Skeletal muscle tissue (tissue), 4 donors: ENCODE measurements around the gene MRPS12. TPM values are rescaled to one million over a fixed set of nuclear protein-coding genes. Genes with fewer than 3 reads are reported as not detected.
"Not testable (repeated sequence)": the region's sequence is repeated elsewhere in the genome, so short reads cannot be mapped to it uniquely, and the experiment has no call there.

Experiments used
- H3K27ac ChIP-seq: one replicate; pipeline ENCODE4 v1.7.0; 2013; ENCODE audit warnings: mild to moderate bottlenecking, low read depth, low read length, inconsistent platforms
- H3K27me3 ChIP-seq, 3 donors: one replicate each; pipeline ENCODE4 v1.7.0; 2013; ENCODE audit warnings: low read length in 3 of 3; ENCODE audit not compliant: control insufficient read depth in 3 of 3, insufficient read depth in 3 of 3
- H3K36me3 ChIP-seq, 3 donors: one replicate each; pipeline ENCODE4 v1.7.0; 2013; ENCODE audit warnings: low read length in 3 of 3; ENCODE audit not compliant: control insufficient read depth in 3 of 3, insufficient read depth in 3 of 3
- H3K4me1 ChIP-seq, 3 donors: one replicate each; pipeline ENCODE4 v1.7.0; 2013; ENCODE audit warnings: low read length in 3 of 3, mild to moderate bottlenecking in 3 of 3; ENCODE audit not compliant: control insufficient read depth in 3 of 3, insufficient read depth in 3 of 3
- H3K4me3 ChIP-seq, 3 donors: one replicate each; pipeline ENCODE4 v1.7.0; 2013; ENCODE audit warnings: low read length in 3 of 3
- H3K9ac ChIP-seq, 3 donors: one replicate each; pipeline ENCODE4 v1.7.0; 2013; ENCODE audit warnings: low read length in 3 of 3, mild to moderate bottlenecking in 3 of 3, moderate library complexity in 2 of 3, low read depth in 1 of 3
- H3K9me3 ChIP-seq, 3 donors: one replicate each; pipeline ENCODE4 v1.7.0; 2013; ENCODE audit warnings: low read length in 3 of 3; ENCODE audit not compliant: control insufficient read depth in 3 of 3
- total RNA-seq: library from RNA; depleted of rRNA; stranded (reverse); fragments of >200 nt; gene quantifications from one replicate; pipeline ENCODE4 v1.2.3, GENCODE V29; 2014
- donor health status: Osteomylitis.

The MRPS12 gene
- total RNA-seq, 1 donor from 2014 or later = 21.9 TPM

DNA sequence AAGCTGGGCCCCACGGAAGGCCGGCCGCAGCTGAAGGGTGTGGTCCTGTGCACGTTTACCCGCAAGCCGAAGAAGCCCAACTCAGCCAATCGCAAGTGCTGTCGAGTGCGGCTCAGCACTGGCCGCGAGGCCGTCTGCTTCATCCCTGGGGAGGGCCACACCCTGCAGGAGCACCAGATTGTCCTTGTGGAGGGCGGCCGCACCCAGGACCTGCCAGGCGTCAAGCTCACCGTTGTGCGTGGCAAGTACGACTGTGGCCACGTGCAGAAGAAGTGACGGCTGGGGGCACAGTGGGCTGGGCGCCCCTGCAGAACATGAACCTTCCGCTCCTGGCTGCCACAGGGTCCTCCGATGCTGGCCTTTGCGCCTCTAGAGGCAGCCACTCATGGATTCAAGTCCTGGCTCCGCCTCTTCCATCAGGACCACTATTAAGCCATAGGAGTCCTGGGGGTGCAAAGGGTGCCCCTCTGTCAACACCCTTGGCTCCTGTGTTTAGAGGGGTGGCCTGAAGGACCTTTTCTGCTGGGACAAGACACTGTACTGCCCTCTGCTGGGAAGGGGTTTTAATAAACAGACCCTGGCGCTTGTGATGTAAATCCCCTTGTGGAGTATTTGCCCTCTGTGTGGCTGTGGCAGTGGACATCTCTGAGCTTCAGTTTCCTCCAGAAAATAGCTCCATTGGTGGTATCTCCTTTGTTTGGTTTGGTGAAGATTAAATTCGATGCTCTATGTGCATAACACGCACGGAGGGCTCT, 1.9 kb downstream of the MRPS12 start:
- H3K36me3 ChIP-seq = peaks cover 9 to 19% (median 12%) of the 10 kb centered on the region in 3 donors
- H3K27ac ChIP-seq = no peak overlapping the region
- H3K4me3 ChIP-seq = no peak overlapping the region
- H3K4me1 ChIP-seq = peaks cover 10 to 25% (median 20%) of the 10 kb centered on the region in 3 donors
- no peaks in the 10 kb centered on the region for H3K9me3 ChIP-seq
- no peaks in the 10 kb centered on the region for H3K27me3 ChIP-seq
- H3K9ac ChIP-seq = peak overlapping the region in 1 of 3 donors; percentile 33

DNA sequence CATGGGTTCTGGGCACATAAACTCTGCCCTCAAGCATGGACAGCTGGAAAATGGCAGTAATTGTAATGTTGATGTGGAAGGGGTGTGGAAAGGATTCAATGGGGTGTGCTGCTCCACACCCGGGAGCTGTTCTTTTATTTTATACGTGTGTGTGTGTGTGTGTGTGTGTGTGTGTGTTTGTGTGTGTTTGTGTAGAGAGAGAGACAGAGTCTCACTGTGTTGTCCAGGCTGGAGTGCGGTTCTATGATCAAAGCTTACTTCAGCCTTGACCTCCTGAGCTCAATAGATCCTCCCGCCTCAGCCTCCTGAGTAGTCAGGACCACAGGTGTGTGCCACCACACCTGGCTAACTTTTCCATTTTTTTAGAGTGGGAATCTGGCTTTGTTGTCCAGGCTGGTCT, 2.8 kb downstream of the MRPS12 start:
- Histone ChIP-seq H3K27ac (no peak overlapping the region), H3K9ac (no peak overlapping the region), H3K36me3 (peaks cover 9 to 19% (median 12%) of the 10 kb centered on the region in 3 donors), H3K27me3 (no peaks in the 10 kb centered on the region), H3K4me1 (peaks cover 10 to 25% (median 20%) of the 10 kb centered on the region in 3 donors), H3K4me3 (no peak overlapping the region), H3K9me3 (no peaks in the 10 kb centered on the region)

DNA sequence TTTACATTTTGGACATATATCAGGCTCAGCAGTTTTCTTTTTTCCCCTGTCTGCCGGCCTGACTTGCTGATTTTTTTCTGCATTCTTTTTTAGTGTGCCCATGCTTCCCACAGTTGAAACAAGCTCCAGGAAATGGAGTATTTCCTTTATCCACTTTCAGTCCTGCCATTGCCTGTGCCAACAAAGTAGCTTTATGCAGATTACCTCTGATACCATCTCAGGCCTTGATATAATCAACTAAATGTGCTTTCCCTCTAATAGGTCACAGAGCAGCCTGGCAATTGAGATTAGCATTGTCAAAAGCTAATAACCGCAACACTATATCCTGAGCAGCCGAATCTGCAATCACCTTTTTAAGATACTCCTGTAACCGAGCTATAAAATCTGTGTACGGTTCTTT, 9.2 kb downstream of the MRPS12 start:
- H3K36me3 ChIP-seq = no peaks in the 10 kb centered on the region
- no peaks in the 10 kb centered on the region for H3K27me3 ChIP-seq
- no peaks in the 10 kb centered on the region for H3K4me1 ChIP-seq
- no peaks in the 10 kb centered on the region for H3K9me3 ChIP-seq
- H3K4me3 ChIP-seq = no peak overlapping the region
- no peak overlapping the region for H3K9ac ChIP-seq
- H3K27ac ChIP-seq = no peak overlapping the region

DNA sequence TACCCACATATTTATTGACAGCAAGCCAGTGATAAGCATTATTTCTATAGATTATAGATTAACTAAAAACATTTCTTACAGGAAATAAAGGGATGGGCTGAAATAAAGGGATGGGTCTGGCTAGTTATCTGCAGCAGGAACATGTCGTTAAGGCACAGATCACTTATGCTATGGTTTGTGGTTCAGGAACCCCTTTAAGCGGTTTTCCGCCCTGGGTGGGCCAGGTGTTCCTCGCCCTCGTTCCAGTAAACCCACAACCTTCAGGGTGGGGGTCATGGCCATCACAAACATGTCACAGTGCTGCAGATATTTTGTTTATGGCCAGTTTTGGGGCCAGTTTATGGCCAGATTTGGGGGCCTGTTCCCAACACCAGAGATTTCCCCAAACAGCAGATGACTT, 10.7 kb downstream of the MRPS12 start:
- H3K36me3 ChIP-seq, H3K9ac ChIP-seq, H3K27me3 ChIP-seq: not testable (repeated sequence)

DNA sequence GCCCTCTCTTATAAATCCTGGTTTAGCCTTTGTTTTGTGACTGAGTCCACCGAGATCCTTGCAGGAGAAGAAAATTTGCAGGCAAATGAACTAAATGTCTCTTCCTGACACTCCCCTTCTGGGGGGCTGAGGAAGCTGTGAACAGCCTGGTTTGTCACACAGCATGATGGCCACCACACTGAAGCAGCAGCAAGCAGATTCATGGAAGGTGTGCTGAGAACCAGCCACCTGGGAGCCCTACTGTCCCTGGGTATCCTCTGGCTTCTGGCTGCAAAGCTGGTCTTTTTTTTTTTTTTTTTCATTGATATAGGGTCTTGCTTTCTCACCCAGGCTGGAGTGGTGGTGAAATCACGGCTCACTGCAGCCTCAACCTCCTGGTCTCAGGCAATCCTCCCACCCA, 11.2 kb downstream of the MRPS12 start:
- Histone ChIP-seq H3K4me1 (no peaks in the 10 kb centered on the region), H3K27ac (no peak overlapping the region), H3K9me3 (no peaks in the 10 kb centered on the region), H3K9ac (no peak overlapping the region), H3K4me3 (no peak overlapping the region), H3K27me3 (no peaks in the 10 kb centered on the region), H3K36me3 (peaks cover 0 to 6% (median 2%) of the 10 kb centered on the region in 3 donors)

More for the DNA sequence above, 10.7 kb downstream of the MRPS12 start:
- H3K9me3 ChIP-seq, H3K4me3 ChIP-seq, H3K4me1 ChIP-seq, H3K27ac ChIP-seq: not testable (repeated sequence)

DNA sequence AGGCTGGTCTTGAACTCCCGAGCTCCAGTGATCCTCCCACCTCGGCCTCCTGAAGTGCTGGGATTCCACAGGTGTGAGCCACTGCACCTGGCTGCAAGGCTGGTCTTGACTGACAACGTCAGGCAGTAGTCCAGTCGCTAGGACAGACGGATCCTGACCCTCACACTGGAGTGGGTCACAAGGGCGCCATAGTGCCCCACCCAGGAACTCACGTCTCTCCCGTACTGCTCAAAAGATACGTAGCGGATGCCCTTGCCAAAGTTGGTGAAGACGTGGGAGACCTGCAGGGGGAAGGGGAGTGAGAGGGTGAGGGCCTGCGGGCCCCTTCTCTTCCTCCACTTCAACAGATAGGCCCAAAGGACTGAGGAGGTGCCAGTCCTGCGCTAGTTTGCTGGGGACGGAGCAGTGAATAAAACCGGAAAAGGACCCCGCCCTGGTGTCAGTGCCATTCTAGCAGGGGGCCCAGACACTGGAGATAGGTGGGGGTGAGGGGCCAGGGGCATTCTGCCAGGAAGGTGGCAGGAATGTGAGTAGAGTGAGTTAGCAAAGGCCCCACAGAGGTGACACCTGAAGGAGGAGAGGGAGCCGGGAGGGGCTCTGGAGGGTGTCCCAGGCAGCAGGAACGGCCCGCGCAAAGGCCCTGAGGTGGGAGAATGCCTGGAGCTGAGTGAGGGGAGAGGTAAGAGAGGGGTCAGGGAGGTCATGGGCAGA, 11.9 kb downstream of the MRPS12 start:
- H3K4me3 ChIP-seq = no peak overlapping the region
- H3K9ac ChIP-seq = no peak overlapping the region

DNA sequence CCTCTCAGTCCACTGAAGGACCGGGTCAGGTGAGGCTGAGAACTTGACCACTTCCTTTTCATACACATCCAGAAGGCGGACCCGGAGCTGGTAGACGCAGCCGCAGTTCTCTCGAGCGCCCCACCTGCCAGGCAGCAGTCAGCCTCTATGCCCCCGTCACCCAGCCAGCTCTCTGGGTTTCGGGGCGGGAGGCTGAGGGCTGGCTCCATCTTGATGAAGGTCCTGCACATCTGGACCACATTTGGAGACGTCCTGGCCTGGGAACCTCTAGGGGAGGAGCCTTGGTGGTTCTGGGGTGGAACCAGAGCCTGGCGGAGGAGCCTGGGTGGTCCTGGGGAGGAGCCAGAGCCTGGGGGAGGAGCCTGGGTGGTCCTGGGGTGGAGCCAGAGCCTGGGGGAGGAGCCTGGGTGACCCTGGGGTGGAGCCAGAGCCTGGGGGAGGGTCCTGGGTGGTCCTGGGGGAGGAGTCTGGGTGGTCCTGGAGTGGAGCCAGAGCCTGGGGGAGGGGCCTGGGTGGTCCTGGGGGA, 14.3 kb downstream of the MRPS12 start:
- H3K9ac ChIP-seq = no peak overlapping the region
- peaks cover 0 to 6% (median 2%) of the 10 kb centered on the region in 3 donors for H3K36me3 ChIP-seq
- H3K4me1 ChIP-seq = peaks cover 0 to 2% (median 2%) of the 10 kb centered on the region in 3 donors
- no peak overlapping the region for H3K4me3 ChIP-seq
- H3K27ac ChIP-seq = no peak overlapping the region
- no peaks in the 10 kb centered on the region for H3K9me3 ChIP-seq
- H3K27me3 ChIP-seq = no peaks in the 10 kb centered on the region

More for the DNA sequence above, 11.9 kb downstream of the MRPS12 start:
- Histone ChIP-seq H3K36me3 (peaks cover 0 to 6% (median 2%) of the 10 kb centered on the region in 3 donors), H3K4me1 (no peaks in the 10 kb centered on the region), H3K27ac (no peak overlapping the region), H3K27me3 (no peaks in the 10 kb centered on the region), H3K9me3 (no peaks in the 10 kb centered on the region)

DNA sequence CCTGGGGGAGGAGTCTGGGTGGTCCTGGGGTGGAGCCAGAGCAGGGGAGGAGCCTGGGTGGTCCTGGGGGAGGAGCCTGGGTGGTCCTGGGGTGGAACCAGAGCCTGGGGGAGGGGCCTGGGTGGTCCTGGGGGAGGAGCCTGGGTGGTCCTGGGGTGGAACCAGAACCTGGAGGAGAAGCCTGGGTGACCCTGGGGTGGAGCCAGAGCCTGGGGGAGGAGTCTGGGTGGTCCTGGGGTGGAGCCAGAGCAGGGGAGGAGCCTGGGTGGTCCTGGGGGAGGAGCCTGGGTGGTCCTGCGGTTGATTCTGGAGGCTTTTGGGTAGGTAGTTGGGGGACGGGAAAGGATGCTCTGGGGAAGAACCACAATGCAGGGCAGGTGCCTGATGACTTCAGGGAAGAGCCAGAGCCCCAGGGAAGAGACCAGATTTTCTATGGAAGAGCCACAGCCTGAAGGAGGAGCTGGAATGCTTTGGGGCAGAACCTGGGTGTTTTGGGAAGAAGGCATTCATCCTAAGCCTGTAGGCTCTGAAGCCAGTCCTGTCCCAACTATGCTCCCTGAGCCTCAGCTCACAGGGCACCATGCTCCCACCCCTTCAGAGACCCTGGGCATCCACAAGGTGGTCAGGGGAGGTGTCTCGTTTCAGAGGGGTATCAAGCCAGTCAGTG, 15.0 kb downstream of the MRPS12 start:
- H3K9me3 ChIP-seq = no peaks in the 10 kb centered on the region
- H3K9ac ChIP-seq = no peak overlapping the region
- no peak overlapping the region for H3K27ac ChIP-seq
- peaks cover 4 to 7% (median 6%) of the 10 kb centered on the region in 3 donors for H3K4me1 ChIP-seq
- H3K27me3 ChIP-seq = peaks cover 0 to 4% (median 3%) of the 10 kb centered on the region in 3 donors
- peaks cover 0 to 6% (median 2%) of the 10 kb centered on the region in 3 donors for H3K36me3 ChIP-seq
- no peak overlapping the region for H3K4me3 ChIP-seq

DNA sequence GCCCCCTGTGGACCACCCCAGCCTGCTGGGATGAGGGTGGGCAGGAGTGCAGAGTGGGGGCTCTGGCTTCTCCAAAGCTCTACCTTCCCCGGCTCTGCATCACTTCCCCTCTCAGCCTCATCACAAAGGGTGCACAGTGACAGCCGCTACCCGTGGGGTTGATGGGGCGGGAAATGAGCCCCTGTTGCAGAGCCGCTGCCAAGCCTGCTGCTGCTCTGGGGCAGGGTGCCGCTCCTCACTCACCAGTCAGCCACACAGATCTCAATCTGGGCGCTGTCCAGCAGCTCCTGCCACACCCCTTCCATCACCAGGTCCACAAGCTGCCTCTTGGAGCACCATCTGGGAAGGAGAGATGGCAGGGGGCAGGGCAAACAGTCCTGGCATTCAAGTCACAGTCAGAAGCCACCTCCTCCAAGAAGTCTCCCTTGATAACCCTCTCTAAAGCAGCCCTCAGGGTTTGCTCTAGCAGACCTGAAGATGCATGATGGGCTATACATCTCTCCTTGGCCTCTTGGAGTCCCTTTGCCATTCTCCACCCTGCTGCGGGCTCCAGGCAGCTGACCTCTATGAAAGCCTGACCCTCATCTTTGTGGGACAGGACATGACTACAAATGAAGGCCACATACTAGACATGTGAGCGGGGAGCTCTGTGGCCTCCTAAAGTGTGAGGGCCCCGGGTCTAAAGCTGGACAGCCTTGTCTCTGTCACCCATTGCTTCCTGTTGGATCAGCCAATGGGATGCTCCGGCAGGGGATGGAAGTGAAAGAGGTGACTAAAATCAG, 15.7 kb downstream of the MRPS12 start:
- no peak overlapping the region for H3K9ac ChIP-seq
- H3K27ac ChIP-seq = no peak overlapping the region
- H3K9me3 ChIP-seq = no peaks in the 10 kb centered on the region
- no peak overlapping the region for H3K4me3 ChIP-seq
- H3K36me3 ChIP-seq = peaks cover 0 to 6% (median 2%) of the 10 kb centered on the region in 3 donors
- peaks cover 0 to 4% (median 3%) of the 10 kb centered on the region in 3 donors for H3K27me3 ChIP-seq
- H3K4me1 ChIP-seq = peaks cover 4 to 7% (median 6%) of the 10 kb centered on the region in 3 donors
